Thoracic aorta (tissue), 2 donors: Measurements from ENCODE around the gene C3orf20. TPM values are rescaled to one million over a fixed set of nuclear protein-coding genes. Genes with fewer than 3 reads are reported as not detected.
"Not testable (repeated sequence)": the region's sequence is repeated elsewhere in the genome, so short reads cannot be mapped to it uniquely, and the experiment has no call there.

Experiments
- ATAC-seq: fragments of 150-250 bp; one replicate; pipeline ENCODE4 v1.8.0; 2017; ENCODE audit warnings: low read depth; ENCODE audit not compliant: insufficient number of reproducible peaks, low FRiP score
- DNase-seq: peaks from one replicate; pipeline ENCODE4 v3.0.0-alpha.2; 2020; ENCODE audit warnings: low spot score
- H3K27ac ChIP-seq, 2 donors: fragments of 200-600 bp; sonication (generic); 1 replicate in 1 of 2; 2 replicates in 1 of 2; pipeline ENCODE4 v1.5.1; 2016; ENCODE audit warnings: mild to moderate bottlenecking in 2 of 2, moderate library complexity in 2 of 2
- H3K27me3 ChIP-seq: fragments of 200-600 bp; sonication (generic); replicated peaks from 2 replicates; pipeline ENCODE4 v1.6.0; 2016; ENCODE audit warnings: mild to moderate bottlenecking; ENCODE audit not compliant: insufficient read depth
- H3K36me3 ChIP-seq: fragments of 200-600 bp; sonication (generic); one replicate; pipeline ENCODE4 v1.5.1; 2016
- H3K4me1 ChIP-seq, 2 donors: fragments of 200-600 bp; sonication (generic); 1 replicate in 1 of 2; 2 replicates in 1 of 2; pipeline versions ENCODE4 v1.5.1 to v1.6.0; 2016; ENCODE audit warnings: low read depth in 2 of 2, mild to moderate bottlenecking in 1 of 2; ENCODE audit not compliant: control insufficient read depth in 1 of 2
- H3K4me3 ChIP-seq: fragments of 200-600 bp; sonication (generic); 2 replicates; pipeline ENCODE4 v1.5.1; 2016; ENCODE audit warnings: mild to moderate bottlenecking
- H3K9me3 ChIP-seq: fragments of 200-600 bp; sonication (generic); 2 replicates; pipeline ENCODE4 v1.5.1; 2016
- CTCF ChIP-seq: fragments of 200-600 bp; sonication (generic); IDR thresholded peaks from one replicate; pipeline ENCODE4 v1.5.1; 2019; ENCODE audit warnings: antibody characterized with exemption
- total RNA-seq, 2 donors: library from RNA; depleted of rRNA; stranded (reverse); fragments of >200 nt; gene quantifications; one replicate each; pipeline versions ENCODE4 v1.1.0 to v1.2.3, GENCODE V29; 2016

C3orf20 gene
- total RNA-seq, 2 donors from 2014 or later = not detected

GRCh38 chr3:14744556-14744955 lies 69.6 kb downstream of the C3orf20 start:
- Histone ChIP-seq H3K4me3 (no peak overlapping the region), H3K27ac (no peak overlapping the region), H3K27me3 (no peaks in the 10 kb centered on the region), H3K4me1 (no peaks in the 10 kb centered on the region), H3K36me3 (no peaks in the 10 kb centered on the region), H3K9me3 (no peaks in the 10 kb centered on the region)
- DNase-seq = no peak
- no peak for ATAC-seq
- TF ChIP-seq CTCF = no peak

- H3K36me3 ChIP-seq = no peaks in the 10 kb centered on the region
- no peak for TF ChIP-seq CTCF
- peaks cover 5% of the 10 kb centered on the region for H3K9me3 ChIP-seq
- no peak overlapping the region for H3K4me3 ChIP-seq
- H3K27ac ChIP-seq = no peak overlapping the region
- H3K27me3 ChIP-seq = no peaks in the 10 kb centered on the region
- ATAC-seq = no peak
- H3K4me1 ChIP-seq = no peaks in the 10 kb centered on the region
- no peak for DNase-seq
Measured at GRCh38 chr3:14750650-14751049, 75.7 kb downstream of the C3orf20 start.

- not testable (repeated sequence) for H3K36me3 ChIP-seq, H3K4me1 ChIP-seq, H3K4me3 ChIP-seq, ATAC-seq, H3K27ac ChIP-seq, DNase-seq, H3K27me3 ChIP-seq, H3K9me3 ChIP-seq
Measured at GRCh38 chr3:14752979-14753378, 78.0 kb downstream of the C3orf20 start.

- Histone ChIP-seq H3K27ac (no peak overlapping the region), H3K9me3 (no peaks in the 10 kb centered on the region), H3K4me1 (no peaks in the 10 kb centered on the region), H3K36me3 (no peaks in the 10 kb centered on the region), H3K27me3 (no peaks in the 10 kb centered on the region), H3K4me3 (no peak overlapping the region)
- ATAC-seq = no peak
- DNase-seq = no peak
- no peak for TF ChIP-seq CTCF
Measured at GRCh38 chr3:14757153-14757700, 82.3 kb downstream of the C3orf20 start.

- H3K4me3 ChIP-seq = no peak overlapping the region
- DNase-seq (no peak), ATAC-seq (no peak)
- H3K27me3 ChIP-seq = no peaks in the 10 kb centered on the region
- H3K36me3 ChIP-seq = no peaks in the 10 kb centered on the region
- H3K4me1 ChIP-seq = no peaks in the 10 kb centered on the region
- no peak for TF ChIP-seq CTCF
- H3K27ac ChIP-seq = no peak overlapping the region
- no peaks in the 10 kb centered on the region for H3K9me3 ChIP-seq
Measured at GRCh38 chr3:14758297-14758696, 83.4 kb downstream of the C3orf20 start.

GRCh38 chr3:14758959-14759358 lies 84.0 kb downstream of the C3orf20 start:
- no peak overlapping the region for H3K27ac ChIP-seq
- H3K36me3 ChIP-seq = no peaks in the 10 kb centered on the region
- H3K4me3 ChIP-seq = no peak overlapping the region
- no peaks in the 10 kb centered on the region for H3K9me3 ChIP-seq
- ATAC-seq (no peak), DNase-seq (no peak)
- TF ChIP-seq CTCF = no peak
- no peaks in the 10 kb centered on the region for H3K27me3 ChIP-seq
- H3K4me1 ChIP-seq = no peaks in the 10 kb centered on the region
